Uterus (tissue), 4 donors: ENCODE results near the gene MPND. TPM values are rescaled to one million over a fixed set of nuclear protein-coding genes. Genes with fewer than 3 reads are reported as not detected.

Experiments used
- DNase-seq, 2 donors: peaks; one replicate each; pipeline ENCODE4 v3.0.0-alpha.2; 2019 to 2020
- H3K27ac ChIP-seq, 2 donors: fragments of 200-600 bp; sonication (generic); 1 replicate in 1 of 2; 2 replicates in 1 of 2; pipeline ENCODE4 v1.5.1; 2016 to 2018
- H3K27me3 ChIP-seq, 2 donors: fragments of 200-600 bp; sonication (generic); one replicate each; pipeline ENCODE4 v1.5.1; 2018 to 2019; ENCODE audit warnings: control low read depth in 1 of 2
- H3K36me3 ChIP-seq, 2 donors: fragments of 200-600 bp; sonication (generic); one replicate each; pipeline ENCODE4 v1.5.1; 2019; ENCODE audit warnings: control low read depth in 1 of 2
- H3K4me1 ChIP-seq, 2 donors: fragments of 200-600 bp; sonication (generic); one replicate each; pipeline ENCODE4 v1.5.1; 2018 to 2019; ENCODE audit warnings: control low read depth in 1 of 2
- H3K4me3 ChIP-seq, 2 donors: fragments of 200-600 bp; sonication (generic); 1 replicate in 1 of 2; 2 replicates in 1 of 2; pipeline ENCODE4 v1.5.1; 2018 to 2019; ENCODE audit warnings: mild to moderate bottlenecking in 1 of 2
- H3K9me3 ChIP-seq, 2 donors: fragments of 200-600 bp; sonication (generic); one replicate each; pipeline ENCODE4 v1.5.1; 2019; ENCODE audit warnings: control low read depth in 1 of 2
- POLR2A ChIP-seq, 2 donors: fragments of 450-650 bp; IDR thresholded peaks; one replicate each; pipeline ENCODE4 v1.6.1; 2016; ENCODE audit warnings: antibody characterized with exemption in 2 of 2, mild to moderate bottlenecking in 1 of 2, moderate library complexity in 1 of 2
- intact Hi-C: fragments of 100-400 bp; cut with DNase I; formaldehyde crosslinking; loops from one replicate; pipeline ENCODE4 v1.15.1; 2023; ENCODE audit warnings: low total_unique reads
- total RNA-seq, 4 donors: library from RNA; depleted of rRNA in 3 of 4; stranded (reverse); fragments of >200 nt in 3 of 4; gene quantifications; one replicate each; pipeline versions ENCODE4 v1.1.0 to v1.2.4, GENCODE V29; 2014 to 2023
- TF ChIP-seq, protein P1 (sequence below), 4 experiments: fragments of 200-600 bp in 2 of 4; fragments of 450-650 bp in 2 of 4; sonication (generic) in 2 of 4; IDR thresholded peaks; one replicate each; pipeline ENCODE4 v1.5.1; 2016 to 2019; ENCODE audit warnings: antibody characterized with exemption in 4 of 4, mild to moderate bottlenecking in 2 of 4, moderate library complexity in 1 of 4
- donor health status: DM: yes; HTN: yes; CAD: no.

The MPND gene
- total RNA-seq, 4 donors from 2014 or later, result 0.51 to 13.8 (median 5.8) TPM; not detected in 1

DNA sequence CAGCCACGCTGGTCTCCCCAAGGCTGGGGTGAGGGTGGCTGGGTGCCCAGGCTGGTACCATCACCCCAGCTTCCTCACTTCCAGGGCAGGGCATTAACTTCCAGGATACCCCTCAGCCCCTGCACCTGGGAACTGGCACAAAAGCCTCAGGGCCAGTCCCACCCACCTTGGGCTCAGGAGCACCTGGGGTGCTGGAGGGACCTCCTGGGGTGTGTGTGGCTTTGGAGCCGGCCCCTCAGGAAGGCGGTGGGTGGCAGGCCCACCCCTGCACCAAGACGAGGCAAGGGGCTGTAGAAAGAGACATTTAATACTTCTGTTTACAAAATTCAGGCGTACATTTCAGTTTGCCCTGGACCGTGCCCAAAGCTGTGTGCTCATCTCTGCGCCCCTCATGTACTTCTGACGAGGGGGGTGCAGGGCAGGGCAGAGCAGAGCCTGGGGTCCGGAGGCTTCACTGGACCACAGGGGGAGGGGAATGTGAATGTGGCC lies 16.8 kb downstream of the MPND start:
- Histone ChIP-seq H3K4me1 (no peaks in the 10 kb centered on the region), H3K4me3 (no peak overlapping the region), H3K27me3 (no peaks in the 10 kb centered on the region), H3K36me3 (no peaks in the 10 kb centered on the region), H3K9me3 (no peaks in the 10 kb centered on the region), H3K27ac (no peak overlapping the region)
- intact Hi-C loops, result no loop called here
- TF ChIP-seq POLR2A (IDR thresholded peaks at IDR 0.05), result no peak
- TF ChIP-seq, protein P1, sequence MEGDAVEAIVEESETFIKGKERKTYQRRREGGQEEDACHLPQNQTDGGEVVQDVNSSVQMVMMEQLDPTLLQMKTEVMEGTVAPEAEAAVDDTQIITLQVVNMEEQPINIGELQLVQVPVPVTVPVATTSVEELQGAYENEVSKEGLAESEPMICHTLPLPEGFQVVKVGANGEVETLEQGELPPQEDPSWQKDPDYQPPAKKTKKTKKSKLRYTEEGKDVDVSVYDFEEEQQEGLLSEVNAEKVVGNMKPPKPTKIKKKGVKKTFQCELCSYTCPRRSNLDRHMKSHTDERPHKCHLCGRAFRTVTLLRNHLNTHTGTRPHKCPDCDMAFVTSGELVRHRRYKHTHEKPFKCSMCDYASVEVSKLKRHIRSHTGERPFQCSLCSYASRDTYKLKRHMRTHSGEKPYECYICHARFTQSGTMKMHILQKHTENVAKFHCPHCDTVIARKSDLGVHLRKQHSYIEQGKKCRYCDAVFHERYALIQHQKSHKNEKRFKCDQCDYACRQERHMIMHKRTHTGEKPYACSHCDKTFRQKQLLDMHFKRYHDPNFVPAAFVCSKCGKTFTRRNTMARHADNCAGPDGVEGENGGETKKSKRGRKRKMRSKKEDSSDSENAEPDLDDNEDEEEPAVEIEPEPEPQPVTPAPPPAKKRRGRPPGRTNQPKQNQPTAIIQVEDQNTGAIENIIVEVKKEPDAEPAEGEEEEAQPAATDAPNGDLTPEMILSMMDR (IDR thresholded peaks at IDR 0.05), result no peak
- no peak for DNase-seq

- H3K27me3 ChIP-seq, result no peaks in the 10 kb centered on the region
- H3K27ac ChIP-seq, result no peak overlapping the region
- H3K9me3 ChIP-seq, result no peaks in the 10 kb centered on the region
- no peak overlapping the region for H3K4me3 ChIP-seq
- no peak for TF ChIP-seq POLR2A (IDR thresholded peaks at IDR 0.05)
- TF ChIP-seq, protein P1 (IDR thresholded peaks at IDR 0.05), result no peak
- DNase-seq, result no peak
- H3K36me3 ChIP-seq, result no peaks in the 10 kb centered on the region
- intact Hi-C loops, result no loop called here
- no peaks in the 10 kb centered on the region for H3K4me1 ChIP-seq
Observed at GRCh38 chr19:4360641-4361151, 17.3 kb downstream of the MPND start.

DNA sequence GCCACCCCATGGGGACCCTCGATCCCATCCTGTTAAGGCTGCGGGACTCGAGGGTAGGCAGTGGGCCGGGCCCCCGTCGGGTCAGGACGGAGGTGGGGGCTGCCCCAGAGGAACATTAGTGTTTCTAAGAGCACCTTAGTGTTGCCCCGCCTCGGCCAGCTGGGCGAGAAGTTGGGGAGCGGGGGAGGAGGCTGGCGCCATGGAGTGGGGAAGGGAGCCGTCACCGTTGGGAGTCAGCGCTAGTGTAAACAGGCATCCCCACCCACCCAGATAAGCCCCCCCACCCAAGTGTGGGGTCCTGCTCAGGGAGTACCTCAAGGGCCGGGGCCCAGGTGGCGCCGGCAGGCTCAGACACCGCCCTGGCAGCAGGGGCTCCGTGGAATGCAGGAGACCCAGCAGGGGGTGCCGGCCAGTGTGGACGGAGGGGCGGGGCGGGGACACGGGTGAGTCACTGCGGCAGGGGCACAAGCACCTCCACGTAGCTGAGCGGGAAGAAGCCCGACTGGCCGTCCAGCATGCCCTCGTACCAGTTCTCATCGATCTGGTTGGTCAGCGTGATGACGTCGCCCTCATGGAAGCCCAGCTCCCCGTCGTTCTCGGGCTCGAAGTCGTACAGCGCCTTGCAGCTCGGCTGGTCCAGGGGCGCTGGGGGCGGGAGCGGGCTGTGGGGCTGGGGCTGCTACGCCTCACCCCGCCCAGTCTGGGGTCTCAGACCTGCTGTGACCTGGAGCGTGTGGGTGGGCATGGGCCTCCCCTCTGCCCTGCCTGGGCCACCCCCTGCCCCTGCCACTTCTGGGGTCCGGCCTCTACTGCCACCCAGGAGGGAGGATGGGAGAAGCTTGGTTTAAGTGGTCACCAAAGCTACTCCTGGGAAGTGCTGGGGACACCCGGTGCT lies 18.0 kb downstream of the MPND start:
- no peak for DNase-seq
- no peaks in the 10 kb centered on the region for H3K27me3 ChIP-seq
- intact Hi-C loops, result no loop called here
- no peak overlapping the region for H3K27ac ChIP-seq
- H3K4me1 ChIP-seq, result no peaks in the 10 kb centered on the region
- H3K9me3 ChIP-seq, result no peaks in the 10 kb centered on the region
- no peak overlapping the region for H3K4me3 ChIP-seq
- TF ChIP-seq, protein P1 (IDR thresholded peaks at IDR 0.05), result no peak
- TF ChIP-seq POLR2A (IDR thresholded peaks at IDR 0.05), result no peak
- H3K36me3 ChIP-seq, result no peaks in the 10 kb centered on the region

GRCh38 chr19:4362101-4362828 lies 18.9 kb downstream of the MPND start:
- intact Hi-C loops, result no loop called here
- H3K36me3 ChIP-seq, result no peaks in the 10 kb centered on the region
- no peaks in the 10 kb centered on the region for H3K9me3 ChIP-seq
- no peak overlapping the region for H3K4me3 ChIP-seq
- H3K27me3 ChIP-seq, result no peaks in the 10 kb centered on the region
- H3K27ac ChIP-seq, result no peak overlapping the region
- TF ChIP-seq, protein P1 (IDR thresholded peaks at IDR 0.05), result no peak
- no peak for TF ChIP-seq POLR2A (IDR thresholded peaks at IDR 0.05)
- no peak for DNase-seq
- no peaks in the 10 kb centered on the region for H3K4me1 ChIP-seq
